PFSK-1 (cell line): ENCODE measurements around the gene NUDT2.

Source experiments
- POLR2AphosphoS5 ChIP-seq: IDR thresholded peaks from 2 replicates; pipeline ENCODE4 v1.6.1; 2012; ENCODE audit warnings: low read depth, mild to moderate bottlenecking, control low read depth, low read length, moderate library complexity
- SIN3A ChIP-seq: IDR thresholded peaks from 2 replicates; pipeline ENCODE4 v1.6.1; 2012; ENCODE audit warnings: mild to moderate bottlenecking, low read length, moderate library complexity, borderline replicate concordance; ENCODE audit not compliant: insufficient read depth
- TAF1 ChIP-seq: IDR thresholded peaks from 2 replicates; pipeline ENCODE4 v1.6.1; 2012; ENCODE audit warnings: low read length, control low read depth, borderline replicate concordance; ENCODE audit not compliant: insufficient read depth

DNA sequence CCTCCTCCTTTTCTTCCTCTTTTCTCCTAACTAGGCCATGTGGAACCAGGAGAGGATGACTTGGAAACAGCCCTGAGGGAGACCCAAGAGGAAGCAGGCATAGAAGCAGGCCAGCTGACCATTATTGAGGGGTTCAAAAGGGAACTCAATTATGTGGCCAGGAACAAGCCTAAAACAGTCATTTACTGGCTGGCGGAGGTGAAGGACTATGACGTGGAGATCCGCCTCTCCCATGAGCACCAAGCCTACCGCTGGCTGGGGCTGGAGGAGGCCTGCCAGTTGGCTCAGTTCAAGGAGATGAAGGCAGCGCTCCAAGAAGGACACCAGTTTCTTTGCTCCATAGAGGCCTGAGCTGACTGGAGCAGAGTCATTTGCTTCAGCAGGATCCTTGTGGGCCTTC lies 13.7 kb downstream of the NUDT2 start:
- TF ChIP-seq POLR2AphosphoS5 = no peak
- no peak for TF ChIP-seq SIN3A
- no peak for TF ChIP-seq TAF1
